Jurkat, Clone E6-1 (cell line): ENCODE data around the gene PFN4.

ENCODE experiments used
- DNase-seq: peaks from one replicate; pipeline ENCODE4 v3.0.0-alpha.2; 2011; ENCODE audit warnings: low read depth, low spot score
- H3K4me3 ChIP-seq: 2 replicates; pipeline ENCODE4 v1.5.1; 2011; ENCODE audit warnings: mild to moderate bottlenecking, low read length, control low read depth, moderate library complexity

Gene PFN4

GRCh38 chr2:24083567-24084385, 39.4 kb downstream of the PFN4 start:
- H3K4me3 ChIP-seq = peak overlapping the region; percentile 75
- peak; percentile 88 for DNase-seq

GRCh38 chr2:24082787-24083566, 40.2 kb downstream of the PFN4 start:
- no peak for DNase-seq
- H3K4me3 ChIP-seq = peak overlapping the region; percentile 75

- no peak for DNase-seq
- no peak overlapping the region for H3K4me3 ChIP-seq
These were observed 42.4 kb downstream of the PFN4 start for GRCh38 chr2:24080701-24081100.

GRCh38 chr2:24077879-24078278, 45.3 kb downstream of the PFN4 start:
- no peak overlapping the region for H3K4me3 ChIP-seq
- DNase-seq = no peak

GRCh38 chr2:24077535-24077877, 45.6 kb downstream of the PFN4 start:
- H3K4me3 ChIP-seq = no peak overlapping the region
- no peak for DNase-seq

- peak overlapping the region; percentile 100 for H3K4me3 ChIP-seq
- DNase-seq = no peak
These were observed 46.1 kb downstream of the PFN4 start for GRCh38 chr2:24076849-24077534.

GRCh38 chr2:24075915-24076848, 47.0 kb downstream of the PFN4 start, which contains the start of gene SF3B6:
SF3B6 (minus strand) TSS chr2:24076326; CDS start chr2:24076229, 97 bp downstream.
- DNase-seq = peak; percentile 98
- H3K4me3 ChIP-seq = peak within 1 kb of the TSS; percentile 100

GRCh38 chr2:24075259-24075658, 47.9 kb downstream of the PFN4 start:
- DNase-seq = no peak

GRCh38 chr2:24073816-24074215, 49.3 kb downstream of the PFN4 start:
- DNase-seq = no peak
- H3K4me3 ChIP-seq = no peak overlapping the region

More at GRCh38 chr2:24075259-24075658, 47.9 kb downstream of the PFN4 start:
- peak overlapping the region; percentile 100 for H3K4me3 ChIP-seq

- H3K4me3 ChIP-seq = no peak overlapping the region
- no peak for DNase-seq
These were observed 50.9 kb downstream of the PFN4 start for GRCh38 chr2:24072259-24072658.

- H3K4me3 ChIP-seq = no peak overlapping the region
- no peak for DNase-seq
These were observed 57.8 kb downstream of the PFN4 start for GRCh38 chr2:24065341-24065740.
